A549 (cell line): Measurements from ENCODE around the gene TGDS. TPM values are rescaled to one million over a fixed set of nuclear protein-coding genes. Genes with fewer than 3 reads are reported as not detected.

Source experiments
- ATAC-seq, 2 experiments: fragments of 200-7000 bp in 1 of 2; fragments of >200 bp in 1 of 2; cut with Nextera tagmentation in 1 of 2; cut with Tn5 transposase in 1 of 2; 3 replicates each; pipeline versions ENCODE4 v1.8.0 to v1.9.1; 2018 to 2020; ENCODE audit warnings: mild to moderate bottlenecking in 1 of 2, moderate library complexity in 1 of 2
- CTCF ChIA-PET: fragments of 300-600 bp; sonication (Branson Sonifier 250); formaldehyde crosslinking; extraction: SDS; loops from one replicate; lab custom pipeline; 2021; ENCODE audit warnings: antibody characterized with exemption, inconsistent platforms; lab: Yijun Ruan, JAX
- POLR2A ChIA-PET: fragments of 350-600 bp; formaldehyde crosslinking; extraction: SDS; loops from one replicate; lab custom pipeline; 2021; ENCODE audit warnings: antibody characterized with exemption, inconsistent platforms; lab: Yijun Ruan, JAX
- DNase-seq, 2 experiments: peaks; one replicate each; pipeline versions ENCODE4 v3.0.0 to v3.0.0-alpha.2; 2011 to 2016; ENCODE audit warnings: low read depth in 1 of 2, low spot score in 1 of 2
- FAIRE-seq: peaks from 2 replicates; lab custom pipeline; 2011; peaks lifted over from hg19 to GRCh38; lab: Jason Lieb, UNC
- H3K27ac ChIP-seq, 2 experiments: fragments of >200 bp; sonication (Bioruptor Twin); formaldehyde crosslinking; 3 replicates each; pipeline ENCODE4 v1.5.1; 2016 to 2017
- H3K4me1 ChIP-seq: fragments of >200 bp; sonication (Bioruptor Twin); formaldehyde crosslinking; 3 replicates; pipeline ENCODE4 v1.6.1; 2016
- H3K4me2 ChIP-seq: fragments of >200 bp; sonication (Bioruptor Twin); formaldehyde crosslinking; 3 replicates; pipeline ENCODE4 v1.6.1; 2016
- H3K4me3 ChIP-seq: fragments of >200 bp; sonication (Bioruptor Twin); formaldehyde crosslinking; 3 replicates; pipeline ENCODE4 v1.5.1; 2016
- H3K9me3 ChIP-seq: fragments of >200 bp; sonication (Bioruptor Twin); formaldehyde crosslinking; 3 replicates; pipeline ENCODE4 v1.6.1; 2016
- BHLHE40 ChIP-seq: IDR thresholded peaks from 2 replicates; pipeline ENCODE4 v1.6.1; 2012; ENCODE audit warnings: low read depth, low read length, inconsistent platforms
- CBX2 ChIP-seq: fragments of 200-600 bp; sonication (generic); IDR thresholded peaks from 2 replicates; pipeline ENCODE4 v1.6.1; 2016; ENCODE audit warnings: low read depth, mild to moderate bottlenecking, borderline replicate concordance
- CBX8 ChIP-seq: fragments of 200-600 bp; sonication (generic); IDR thresholded peaks from 2 replicates; pipeline ENCODE4 v1.6.1; 2016
- CHD2 ChIP-seq: fragments of 150-350 bp; IDR thresholded peaks from 2 replicates; pipeline ENCODE4 v1.6.1; 2014; ENCODE audit warnings: low read length; ENCODE audit not compliant: partially characterized antibody
- CHD4 ChIP-seq: fragments of 200-600 bp; sonication (generic); IDR thresholded peaks from 2 replicates; pipeline ENCODE4 v1.6.1; 2016; ENCODE audit warnings: antibody characterized with exemption, mild to moderate bottlenecking, borderline replicate concordance
- EHMT2 ChIP-seq: fragments of 200-600 bp; sonication (generic); IDR thresholded peaks from 2 replicates; pipeline ENCODE4 v1.6.1; 2016; ENCODE audit warnings: antibody characterized with exemption, low read depth, mild to moderate bottlenecking, moderate library complexity
- FOSB ChIP-seq: fragments of 250-450 bp; sonication (Bioruptor Pico); IDR thresholded peaks from 2 replicates; pipeline ENCODE4 v1.5.0; 2020; ENCODE audit warnings: mild to moderate bottlenecking, moderate library complexity
- FOXS1 ChIP-seq: fragments of 250-450 bp; sonication (Bioruptor Pico); IDR thresholded peaks from 2 replicates; pipeline ENCODE4 v1.5.0; 2020; ENCODE audit warnings: mild to moderate bottlenecking, moderate library complexity
- GATA3 ChIP-seq: IDR thresholded peaks from 2 replicates; pipeline ENCODE4 v1.6.1; 2012; ENCODE audit warnings: borderline replicate concordance
- HEYL ChIP-seq: fragments of 250-450 bp; sonication (Bioruptor Pico); IDR thresholded peaks from 2 replicates; pipeline ENCODE4 v1.8.0; 2021; ENCODE audit warnings: mild to moderate bottlenecking, moderate library complexity
- HOXA7 ChIP-seq: fragments of 250-450 bp; sonication (Bioruptor Pico); IDR thresholded peaks from 2 replicates; pipeline ENCODE4 v1.5.0; 2020; ENCODE audit warnings: mild to moderate bottlenecking, moderate library complexity
- HOXB13 ChIP-seq: fragments of 250-450 bp; sonication (Bioruptor Pico); IDR thresholded peaks from 2 replicates; pipeline ENCODE4 v1.5.0; 2020; ENCODE audit warnings: low read depth, mild to moderate bottlenecking, moderate library complexity
- JUN ChIP-seq, 2 experiments: fragments of >200 bp; sonication (Bioruptor Twin); formaldehyde crosslinking; IDR thresholded peaks; 2 replicates in 1 of 2; 3 replicates in 1 of 2; pipeline ENCODE4 v1.6.1; 2016 to 2017
- KDM1A ChIP-seq: fragments of 200-600 bp; sonication (generic); IDR thresholded peaks from 2 replicates; pipeline ENCODE4 v1.6.1; 2016; ENCODE audit warnings: low read depth, mild to moderate bottlenecking
- KDM5A ChIP-seq: fragments of 200-600 bp; sonication (generic); IDR thresholded peaks from 2 replicates; pipeline ENCODE4 v1.6.1; 2016; ENCODE audit warnings: antibody characterized with exemption, mild to moderate bottlenecking
- MAFK ChIP-seq: fragments of 450-650 bp; IDR thresholded peaks from 2 replicates; pipeline ENCODE4 v1.6.1; 2014; ENCODE audit not compliant: partially characterized antibody
- NFE2L2 ChIP-seq: fragments of 150-350 bp; conservative IDR thresholded peaks from 2 replicates; pipeline ENCODE4 v1.6.1; 2014; ENCODE audit warnings: low read length
- NR3C1 ChIP-seq: fragments of >200 bp; sonication (Bioruptor Twin); formaldehyde crosslinking; IDR thresholded peaks from 3 replicates; pipeline ENCODE4 v1.6.1; 2017
- PHF8 ChIP-seq: fragments of 200-600 bp; sonication (generic); IDR thresholded peaks from 2 replicates; pipeline ENCODE4 v1.6.1; 2016; ENCODE audit warnings: low read depth, mild to moderate bottlenecking, antibody characterized with exemption, moderate library complexity, borderline replicate concordance
- POLR2A ChIP-seq: IDR thresholded peaks from 2 replicates; pipeline ENCODE4 v1.6.1; 2012; ENCODE audit warnings: mild to moderate bottlenecking, low read length
- RAD21 ChIP-seq, 2 experiments: fragments of >200 bp in 1 of 2; sonication (Bioruptor Twin) in 1 of 2; formaldehyde crosslinking in 1 of 2; IDR thresholded peaks in 1 of 2; conservative IDR thresholded peaks in 1 of 2; 2 replicates in 1 of 2; 3 replicates in 1 of 2; pipeline ENCODE4 v1.6.1; 2012 to 2018; ENCODE audit warnings: inconsistent platforms in 1 of 2
- RCOR1 ChIP-seq: fragments of 150-350 bp; IDR thresholded peaks from 2 replicates; pipeline ENCODE4 v1.6.1; 2014; ENCODE audit warnings: antibody characterized with exemption, low read length, low read depth
- RFX5 ChIP-seq: fragments of 450-650 bp; IDR thresholded peaks from 2 replicates; pipeline ENCODE4 v1.7.1; 2014; ENCODE audit warnings: antibody characterized with exemption, mild to moderate bottlenecking, moderate library complexity
- RNF2 ChIP-seq: fragments of 200-600 bp; sonication (generic); IDR thresholded peaks from 2 replicates; pipeline ENCODE4 v1.6.1; 2016; ENCODE audit warnings: low read depth, mild to moderate bottlenecking, antibody characterized with exemption, moderate library complexity, borderline replicate concordance
- SMC3 ChIP-seq: fragments of >200 bp; sonication (Bioruptor Twin); formaldehyde crosslinking; IDR thresholded peaks from 3 replicates; pipeline ENCODE4 v1.6.1; 2018; ENCODE audit warnings: inconsistent platforms
- SREBF2 ChIP-seq: fragments of 450-650 bp; IDR thresholded peaks from 2 replicates; pipeline ENCODE4 v1.6.1; 2014; ENCODE audit warnings: mild to moderate bottlenecking, moderate library complexity
- TFCP2L1 ChIP-seq: fragments of 250-450 bp; sonication (Bioruptor Pico); IDR thresholded peaks from 2 replicates; pipeline ENCODE4 v1.5.0; 2021; ENCODE audit warnings: mild to moderate bottlenecking
- ZC3H11A ChIP-seq: fragments of 450-650 bp; IDR thresholded peaks from 2 replicates; pipeline ENCODE4 v1.6.1; 2014; ENCODE audit warnings: antibody characterized with exemption, mild to moderate bottlenecking
- ZFP36 ChIP-seq: fragments of 450-650 bp; IDR thresholded peaks from 2 replicates; pipeline ENCODE4 v1.6.1; 2014; ENCODE audit warnings: borderline replicate concordance; ENCODE audit not compliant: partially characterized antibody
- WGBS: methylation state at CpG from one replicate; pipeline ENCODE4 v1.1.6; 2017; ENCODE audit errors: missing lambda C conversion rate; 5-methylcytosine and 5-hydroxymethylcytosine counted together
- polyA plus RNA-seq, 4 experiments: library from polyadenylated mRNA; depleted of rRNA in 3 of 4; stranded (reverse); fragments of >200 nt; fragmentation: RNase III in 1 of 4; extraction: RNeasy Plus Mini Kit Qiagen cat#74134 plus additional on column Dnase treatment in 1 of 4; gene quantifications; 2 replicates in 3 of 4; 3 replicates in 1 of 4; pipeline ENCODE4 v1.2.3, GENCODE V29; 2011 to 2017
- TF ChIP-seq, protein P1 (sequence below): fragments of >200 bp; sonication (Bioruptor Twin); formaldehyde crosslinking; IDR thresholded peaks from 3 replicates; pipeline ENCODE4 v1.6.1; 2016
- TF ChIP-seq, protein P2 (sequence below): fragments of 250-450 bp; sonication (Bioruptor Pico); IDR thresholded peaks from 2 replicates; pipeline ENCODE4 v1.5.0; 2021; ENCODE audit warnings: mild to moderate bottlenecking, moderate library complexity, borderline replicate concordance
- TF ChIP-seq, protein P3 (sequence below): fragments of >200 bp; sonication (Bioruptor Twin); formaldehyde crosslinking; IDR thresholded peaks from 3 replicates; pipeline ENCODE4 v1.5.1; 2016
- TF ChIP-seq, protein P4 (sequence below): IDR thresholded peaks from 2 replicates; pipeline ENCODE4 v1.6.1; 2012; ENCODE audit warnings: low read depth, borderline replicate concordance
- TF ChIP-seq, protein P5 (sequence below): fragments of 150-350 bp; IDR thresholded peaks from 2 replicates; pipeline ENCODE4 v1.6.1; 2014; ENCODE audit warnings: low read depth, mild to moderate bottlenecking, low read length
- TF ChIP-seq, protein P6 (sequence below): IDR thresholded peaks from 2 replicates; pipeline ENCODE4 v1.6.1; 2012

The TGDS gene
- polyA plus RNA-seq, 2 of the 4 experiments (the other 2 are of a cell fraction), result 6.8 to 24.3 TPM

DNA sequence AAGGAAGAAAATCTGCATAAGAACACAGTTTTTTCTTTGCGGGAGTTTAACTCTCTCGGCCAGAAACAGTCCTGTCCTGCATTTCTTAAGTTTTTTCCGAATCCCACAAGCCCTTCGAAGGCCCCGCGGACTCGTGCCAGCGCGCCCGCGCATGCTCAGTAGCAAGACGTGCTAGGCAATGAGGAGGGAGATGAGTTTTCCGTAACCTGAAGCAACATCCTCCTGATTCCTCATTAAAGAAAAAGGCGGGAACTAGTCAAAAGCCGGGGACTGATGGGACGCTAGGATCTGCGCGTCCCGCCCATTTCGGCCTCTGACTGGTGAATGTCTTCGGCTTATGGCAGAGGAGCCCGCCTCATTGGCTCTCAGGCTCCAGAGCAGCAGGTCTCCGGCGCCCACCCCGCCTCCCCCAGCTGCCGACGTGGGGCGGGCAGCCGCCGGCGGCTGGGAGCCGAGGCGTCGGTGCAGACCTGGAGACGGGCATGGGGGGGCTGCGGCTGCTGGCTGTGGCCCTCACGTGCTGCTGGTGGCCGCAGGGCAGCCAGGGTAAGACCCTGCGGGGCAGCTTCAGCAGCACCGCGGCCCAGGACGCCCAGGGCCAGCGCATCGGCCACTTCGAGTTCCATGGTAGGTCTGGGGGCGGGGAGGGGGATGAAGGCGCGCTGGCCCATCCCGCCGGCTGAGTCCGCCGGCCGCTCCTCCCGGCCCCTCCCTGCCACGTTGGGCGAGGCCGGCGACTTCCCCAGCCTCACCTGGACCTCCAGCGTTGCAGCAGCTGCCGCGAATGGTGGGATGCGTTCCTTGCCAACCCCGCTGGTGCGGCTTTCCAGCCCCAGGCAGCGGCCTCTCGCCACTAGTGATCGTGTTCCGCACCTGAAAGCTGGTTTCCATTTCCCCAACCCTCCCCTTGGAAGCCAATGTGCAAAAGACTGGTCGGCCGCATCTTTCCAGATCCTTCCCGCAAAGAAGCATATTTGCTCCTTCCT lies 5.8 kb upstream of the TGDS start, which contains the start of gene GPR180:
Gene GPR180, plus strand, starts transcription at position 412 of the 986 bp plus-strand sequence. Its CDS starts 71 bp downstream, at position 483.
- CTCF ChIA-PET, result interaction anchor here (1.4 to 1.8 kb wide), 2 partner anchors 15 to 19 kb away, joined by 6 to 7 read pairs; no protein-coding TSS in a partner anchor
- peak; percentile 99 to 100 for ATAC-seq
- 1% methylated on average over 18 of the region's 71 CpGs for WGBS
- DNase-seq, result peak; percentile 94 to 98
- Histone ChIP-seq H3K4me1 (peaks cover 10% of the 10 kb centered on the region; the same call in 1 of the 3 replicates), H3K4me2 (peak within 1 kb of the TSS; percentile 76), H3K4me3 (peak within 1 kb of the TSS; percentile 92), H3K9me3 (no peaks in the 10 kb centered on the region), H3K27ac (peak within 1 kb of the TSS; percentile 98)
- POLR2A ChIA-PET, result interaction anchor here (0.7 to 2.7 kb wide), 3 partner anchors 10 to 52 kb away, joined by 3 to 16 read pairs (median 6); no protein-coding TSS in a partner anchor
- FAIRE-seq, result no peak
- TF ChIP-seq, protein P1, sequence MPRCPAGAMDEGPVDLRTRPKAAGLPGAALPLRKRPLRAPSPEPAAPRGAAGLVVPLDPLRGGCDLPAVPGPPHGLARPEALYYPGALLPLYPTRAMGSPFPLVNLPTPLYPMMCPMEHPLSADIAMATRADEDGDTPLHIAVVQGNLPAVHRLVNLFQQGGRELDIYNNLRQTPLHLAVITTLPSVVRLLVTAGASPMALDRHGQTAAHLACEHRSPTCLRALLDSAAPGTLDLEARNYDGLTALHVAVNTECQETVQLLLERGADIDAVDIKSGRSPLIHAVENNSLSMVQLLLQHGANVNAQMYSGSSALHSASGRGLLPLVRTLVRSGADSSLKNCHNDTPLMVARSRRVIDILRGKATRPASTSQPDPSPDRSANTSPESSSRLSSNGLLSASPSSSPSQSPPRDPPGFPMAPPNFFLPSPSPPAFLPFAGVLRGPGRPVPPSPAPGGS, result peak; percentile 73; the same call in 1 of the 3 replicates
- TF ChIP-seq, protein P2, sequence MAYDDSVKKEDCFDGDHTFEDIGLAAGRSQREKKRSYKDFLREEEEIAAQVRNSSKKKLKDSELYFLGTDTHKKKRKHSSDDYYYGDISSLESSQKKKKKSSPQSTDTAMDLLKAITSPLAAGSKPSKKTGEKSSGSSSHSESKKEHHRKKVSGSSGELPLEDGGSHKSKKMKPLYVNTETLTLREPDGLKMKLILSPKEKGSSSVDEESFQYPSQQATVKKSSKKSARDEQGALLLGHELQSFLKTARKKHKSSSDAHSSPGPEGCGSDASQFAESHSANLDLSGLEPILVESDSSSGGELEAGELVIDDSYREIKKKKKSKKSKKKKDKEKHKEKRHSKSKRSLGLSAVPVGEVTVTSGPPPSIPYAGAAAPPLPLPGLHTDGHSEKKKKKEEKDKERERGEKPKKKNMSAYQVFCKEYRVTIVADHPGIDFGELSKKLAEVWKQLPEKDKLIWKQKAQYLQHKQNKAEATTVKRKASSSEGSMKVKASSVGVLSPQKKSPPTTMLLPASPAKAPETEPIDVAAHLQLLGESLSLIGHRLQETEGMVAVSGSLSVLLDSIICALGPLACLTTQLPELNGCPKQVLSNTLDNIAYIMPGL, result no peak
- TF ChIP-seq, protein P3, sequence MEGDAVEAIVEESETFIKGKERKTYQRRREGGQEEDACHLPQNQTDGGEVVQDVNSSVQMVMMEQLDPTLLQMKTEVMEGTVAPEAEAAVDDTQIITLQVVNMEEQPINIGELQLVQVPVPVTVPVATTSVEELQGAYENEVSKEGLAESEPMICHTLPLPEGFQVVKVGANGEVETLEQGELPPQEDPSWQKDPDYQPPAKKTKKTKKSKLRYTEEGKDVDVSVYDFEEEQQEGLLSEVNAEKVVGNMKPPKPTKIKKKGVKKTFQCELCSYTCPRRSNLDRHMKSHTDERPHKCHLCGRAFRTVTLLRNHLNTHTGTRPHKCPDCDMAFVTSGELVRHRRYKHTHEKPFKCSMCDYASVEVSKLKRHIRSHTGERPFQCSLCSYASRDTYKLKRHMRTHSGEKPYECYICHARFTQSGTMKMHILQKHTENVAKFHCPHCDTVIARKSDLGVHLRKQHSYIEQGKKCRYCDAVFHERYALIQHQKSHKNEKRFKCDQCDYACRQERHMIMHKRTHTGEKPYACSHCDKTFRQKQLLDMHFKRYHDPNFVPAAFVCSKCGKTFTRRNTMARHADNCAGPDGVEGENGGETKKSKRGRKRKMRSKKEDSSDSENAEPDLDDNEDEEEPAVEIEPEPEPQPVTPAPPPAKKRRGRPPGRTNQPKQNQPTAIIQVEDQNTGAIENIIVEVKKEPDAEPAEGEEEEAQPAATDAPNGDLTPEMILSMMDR, result no peak
- no peak for TF ChIP-seq FOSB (CRISPR knock-in tag)
- TF ChIP-seq RNF2, result no peak
- peak; percentile 61 for TF ChIP-seq POLR2A
- TF ChIP-seq RFX5, result no peak
- TF ChIP-seq SREBF2, result no peak
- no peak for TF ChIP-seq CHD4
- TF ChIP-seq HOXB13 (CRISPR knock-in tag), result no peak
- no peak for TF ChIP-seq KDM1A
- no peak for TF ChIP-seq RAD21 (conservative IDR thresholded peaks at IDR 0.05 in 1 of 2, IDR thresholded peaks at IDR 0.05 in 1 of 2)
- TF ChIP-seq CBX8, result no peak
- TF ChIP-seq KDM5A, result no peak
- TF ChIP-seq ZFP36, result no peak
- TF ChIP-seq RCOR1, result no peak
- TF ChIP-seq JUN (IDR thresholded peaks at IDR 0.05), result peak in 1 of 2 experiments; percentile 53; a peak in 2 of 5 replicates
- TF ChIP-seq, protein P4, sequence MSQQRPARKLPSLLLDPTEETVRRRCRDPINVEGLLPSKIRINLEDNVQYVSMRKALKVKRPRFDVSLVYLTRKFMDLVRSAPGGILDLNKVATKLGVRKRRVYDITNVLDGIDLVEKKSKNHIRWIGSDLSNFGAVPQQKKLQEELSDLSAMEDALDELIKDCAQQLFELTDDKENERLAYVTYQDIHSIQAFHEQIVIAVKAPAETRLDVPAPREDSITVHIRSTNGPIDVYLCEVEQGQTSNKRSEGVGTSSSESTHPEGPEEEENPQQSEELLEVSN, result peak; percentile 99
- TF ChIP-seq HOXA7, result no peak
- no peak for TF ChIP-seq EHMT2
- peak; percentile 66 for TF ChIP-seq PHF8
- no peak for TF ChIP-seq BHLHE40
- TF ChIP-seq, protein P5, sequence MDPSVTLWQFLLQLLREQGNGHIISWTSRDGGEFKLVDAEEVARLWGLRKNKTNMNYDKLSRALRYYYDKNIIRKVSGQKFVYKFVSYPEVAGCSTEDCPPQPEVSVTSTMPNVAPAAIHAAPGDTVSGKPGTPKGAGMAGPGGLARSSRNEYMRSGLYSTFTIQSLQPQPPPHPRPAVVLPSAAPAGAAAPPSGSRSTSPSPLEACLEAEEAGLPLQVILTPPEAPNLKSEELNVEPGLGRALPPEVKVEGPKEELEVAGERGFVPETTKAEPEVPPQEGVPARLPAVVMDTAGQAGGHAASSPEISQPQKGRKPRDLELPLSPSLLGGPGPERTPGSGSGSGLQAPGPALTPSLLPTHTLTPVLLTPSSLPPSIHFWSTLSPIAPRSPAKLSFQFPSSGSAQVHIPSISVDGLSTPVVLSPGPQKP, result no peak
- no peak for TF ChIP-seq TFCP2L1
- no peak for TF ChIP-seq CBX2
- no peak for TF ChIP-seq SMC3
- TF ChIP-seq ZC3H11A, result no peak
- TF ChIP-seq FOXS1 (CRISPR knock-in tag), result no peak
- no peak for TF ChIP-seq NFE2L2
- TF ChIP-seq CHD2, result no peak
- no peak for TF ChIP-seq HEYL (CRISPR knock-in tag)
- TF ChIP-seq, protein P6, sequence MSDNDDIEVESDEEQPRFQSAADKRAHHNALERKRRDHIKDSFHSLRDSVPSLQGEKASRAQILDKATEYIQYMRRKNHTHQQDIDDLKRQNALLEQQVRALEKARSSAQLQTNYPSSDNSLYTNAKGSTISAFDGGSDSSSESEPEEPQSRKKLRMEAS, result peak; percentile 99
- TF ChIP-seq MAFK, result no peak
- no peak for TF ChIP-seq GATA3
- TF ChIP-seq NR3C1, result no peak
